ENCODE measurements around the gene FOXO3B.
"Not testable (repeated sequence)": the region's sequence is repeated elsewhere in the genome, so short reads cannot be mapped to it uniquely, and the experiment has no call there.

The FOXO3B gene

GRCh38 chr17:18650094-18650493, 32.0 kb downstream of the FOXO3B start:
- DNase-seq (ENCODE audit: low read depth): not testable (repeated sequence)

- DNase-seq (ENCODE audit: low read depth): not testable (repeated sequence)
Measured at GRCh38 chr17:18644291-18644690, 37.8 kb downstream of the FOXO3B start, which contains the start of gene TBC1D28. Gene TBC1D28 (minus strand): TSS chr17:18644391. CDS start chr17:18641352, 3,039 bp downstream.

GRCh38 chr17:18643124-18643523, 39.0 kb downstream of the FOXO3B start:
- not testable (repeated sequence) for DNase-seq (ENCODE audit: low read depth)

- not testable (repeated sequence) for DNase-seq (ENCODE audit: low read depth)
Measured at GRCh38 chr17:18638357-18638756, 43.8 kb downstream of the FOXO3B start.

GRCh38 chr17:18636237-18636636, 45.9 kb downstream of the FOXO3B start:
- not testable (repeated sequence) for DNase-seq (ENCODE audit: low read depth)

- not testable (repeated sequence) for DNase-seq (ENCODE audit: low read depth)
Measured at GRCh38 chr17:18635773-18636172, 46.3 kb downstream of the FOXO3B start.

- DNase-seq (ENCODE audit: low read depth): not testable (repeated sequence)
Measured at GRCh38 chr17:18634550-18635263, 47.4 kb downstream of the FOXO3B start.

Data from stimulated activated CD4-positive, alpha-beta T cell treated with anti-CD3 and anti-CD28 coated beads, Interleukin-2, amount 100 ng/mL, for 4 hours (primary cell).